Stomach (tissue), 4 donors: ENCODE results near the gene KRTAP10-1.

Source experiments
- POLR2AphosphoS5 ChIP-seq, 3 donors: sonication (generic); formaldehyde crosslinking; IDR thresholded peaks; one replicate each; pipeline ENCODE4 v1.6.1; 2016; ENCODE audit warnings: antibody characterized with exemption in 3 of 3
- TF ChIP-seq, protein P1 (sequence below), 7 experiments: fragments of 450-650 bp in 4 of 7; fragments of 200-600 bp in 3 of 7; sonication (generic) in 3 of 7; IDR thresholded peaks; one replicate each; pipeline ENCODE4 v1.5.1; 2016 to 2019; ENCODE audit warnings: antibody characterized with exemption in 7 of 7, control low read depth in 2 of 7, mild to moderate bottlenecking in 1 of 7

GRCh38 chr21:44569861-44570517, 30.0 kb upstream of the KRTAP10-1 start:
- TF ChIP-seq, protein P1, sequence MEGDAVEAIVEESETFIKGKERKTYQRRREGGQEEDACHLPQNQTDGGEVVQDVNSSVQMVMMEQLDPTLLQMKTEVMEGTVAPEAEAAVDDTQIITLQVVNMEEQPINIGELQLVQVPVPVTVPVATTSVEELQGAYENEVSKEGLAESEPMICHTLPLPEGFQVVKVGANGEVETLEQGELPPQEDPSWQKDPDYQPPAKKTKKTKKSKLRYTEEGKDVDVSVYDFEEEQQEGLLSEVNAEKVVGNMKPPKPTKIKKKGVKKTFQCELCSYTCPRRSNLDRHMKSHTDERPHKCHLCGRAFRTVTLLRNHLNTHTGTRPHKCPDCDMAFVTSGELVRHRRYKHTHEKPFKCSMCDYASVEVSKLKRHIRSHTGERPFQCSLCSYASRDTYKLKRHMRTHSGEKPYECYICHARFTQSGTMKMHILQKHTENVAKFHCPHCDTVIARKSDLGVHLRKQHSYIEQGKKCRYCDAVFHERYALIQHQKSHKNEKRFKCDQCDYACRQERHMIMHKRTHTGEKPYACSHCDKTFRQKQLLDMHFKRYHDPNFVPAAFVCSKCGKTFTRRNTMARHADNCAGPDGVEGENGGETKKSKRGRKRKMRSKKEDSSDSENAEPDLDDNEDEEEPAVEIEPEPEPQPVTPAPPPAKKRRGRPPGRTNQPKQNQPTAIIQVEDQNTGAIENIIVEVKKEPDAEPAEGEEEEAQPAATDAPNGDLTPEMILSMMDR (IDR thresholded peaks at IDR 0.05): no peak
- no peak for TF ChIP-seq POLR2AphosphoS5 (IDR thresholded peaks at IDR 0.05)
